Vagina (tissue), 2 donors: ENCODE measurements around the gene RABGAP1L. TPM values are rescaled to one million over a fixed set of nuclear protein-coding genes. Genes with fewer than 3 reads are reported as not detected.

Experiments used
- DNase-seq, 2 donors: peaks; one replicate each; pipeline ENCODE4 v3.0.0-alpha.2; 2017; ENCODE audit errors: extremely low spot score in 2 of 2
- H3K27ac ChIP-seq: fragments of 200-600 bp; sonication (generic); one replicate; pipeline ENCODE4 v1.5.1; 2019
- H3K27me3 ChIP-seq: fragments of 200-600 bp; sonication (generic); one replicate; pipeline ENCODE4 v1.5.1; 2019
- H3K36me3 ChIP-seq, 2 donors: fragments of 200-600 bp; sonication (generic); one replicate each; pipeline ENCODE4 v1.5.1; 2017 to 2019
- H3K4me1 ChIP-seq: fragments of 200-600 bp; sonication (generic); one replicate; pipeline ENCODE4 v1.5.1; 2019
- H3K4me3 ChIP-seq, 2 donors: fragments of 200-600 bp; sonication (generic); 1 replicate in 1 of 2; 2 replicates in 1 of 2; pipeline ENCODE4 v1.5.1; 2016 to 2019
- H3K9me3 ChIP-seq: fragments of 200-600 bp; sonication (generic); one replicate; pipeline ENCODE4 v1.5.1; 2019
- CTCF ChIP-seq, 3 experiments: fragments of 450-650 bp in 2 of 3; fragments of 200-600 bp in 1 of 3; sonication (generic) in 1 of 3; IDR thresholded peaks; one replicate each; pipeline ENCODE4 v1.5.1; 2017 to 2019; ENCODE audit warnings: antibody characterized with exemption in 3 of 3, mild to moderate bottlenecking in 2 of 3, moderate library complexity in 2 of 3
- POLR2A ChIP-seq, 2 donors: fragments of 450-650 bp; IDR thresholded peaks; one replicate each; pipeline ENCODE4 v1.6.1; 2017; ENCODE audit warnings: antibody characterized with exemption in 2 of 2, mild to moderate bottlenecking in 2 of 2, moderate library complexity in 2 of 2
- POLR2AphosphoS5 ChIP-seq, 2 donors: sonication (generic); formaldehyde crosslinking; IDR thresholded peaks; one replicate each; pipeline ENCODE4 v1.9.0; 2017; ENCODE audit warnings: antibody characterized with exemption in 2 of 2, mild to moderate bottlenecking in 2 of 2, low read depth in 1 of 2; ENCODE audit not compliant: insufficient read depth in 1 of 2
- intact Hi-C: fragments of 100-400 bp; cut with DNase I; formaldehyde crosslinking; loops from one replicate; pipeline ENCODE4 v1.15.1; 2023
- total RNA-seq: library from RNA; depleted of rRNA; stranded (reverse); fragments of >200 nt; gene quantifications from one replicate; pipeline ENCODE4 v1.2.3, GENCODE V29; 2016

Gene RABGAP1L
- total RNA-seq, 1 donor from 2014 or later = 40.0 TPM

- Histone ChIP-seq H3K27ac (no peak overlapping the region), H3K36me3 (no peaks in the 10 kb centered on the region), H3K9me3 (no peaks in the 10 kb centered on the region), H3K4me1 (no peaks in the 10 kb centered on the region), H3K27me3 (no peaks in the 10 kb centered on the region), H3K4me3 (no peak overlapping the region)
- no peak for DNase-seq
- intact Hi-C loops = no loop called here
- TF ChIP-seq POLR2AphosphoS5 (IDR thresholded peaks at IDR 0.05; ENCODE audit: insufficient read depth in 1 of 2, low read depth in 1 of 2) = no peak
- TF ChIP-seq CTCF (IDR thresholded peaks at IDR 0.05) = no peak
- TF ChIP-seq POLR2A (IDR thresholded peaks at IDR 0.05) = no peak
Observed at GRCh38 chr1:174391716-174392115, 232.4 kb downstream of the RABGAP1L start.

GRCh38 chr1:174393885-174394284 is 234.6 kb downstream of the RABGAP1L start:
- Histone ChIP-seq H3K4me1 (no peaks in the 10 kb centered on the region), H3K4me3 (no peak overlapping the region), H3K9me3 (no peaks in the 10 kb centered on the region), H3K36me3 (no peaks in the 10 kb centered on the region), H3K27ac (no peak overlapping the region), H3K27me3 (no peaks in the 10 kb centered on the region)
- no peak for DNase-seq
- intact Hi-C loops = no loop called here
- no peak for TF ChIP-seq CTCF (IDR thresholded peaks at IDR 0.05)
- TF ChIP-seq POLR2A (IDR thresholded peaks at IDR 0.05) = no peak
- no peak for TF ChIP-seq POLR2AphosphoS5 (IDR thresholded peaks at IDR 0.05; ENCODE audit: insufficient read depth in 1 of 2, low read depth in 1 of 2)

GRCh38 chr1:174397261-174397660 is 237.9 kb downstream of the RABGAP1L start:
- Histone ChIP-seq H3K9me3 (no peaks in the 10 kb centered on the region), H3K36me3 (no peaks in the 10 kb centered on the region), H3K27ac (no peak overlapping the region), H3K27me3 (no peaks in the 10 kb centered on the region), H3K4me3 (no peak overlapping the region), H3K4me1 (no peaks in the 10 kb centered on the region)
- no peak for DNase-seq
- intact Hi-C loops = no loop called here
- no peak for TF ChIP-seq POLR2A (IDR thresholded peaks at IDR 0.05)
- TF ChIP-seq POLR2AphosphoS5 (IDR thresholded peaks at IDR 0.05; ENCODE audit: insufficient read depth in 1 of 2, low read depth in 1 of 2) = no peak
- no peak for TF ChIP-seq CTCF (IDR thresholded peaks at IDR 0.05)

GRCh38 chr1:174398246-174398645 is 238.9 kb downstream of the RABGAP1L start:
- no peak for TF ChIP-seq POLR2AphosphoS5 (IDR thresholded peaks at IDR 0.05; ENCODE audit: insufficient read depth in 1 of 2, low read depth in 1 of 2)
- no peak for TF ChIP-seq CTCF (IDR thresholded peaks at IDR 0.05)
- TF ChIP-seq POLR2A (IDR thresholded peaks at IDR 0.05) = no peak
- H3K27me3 ChIP-seq = no peaks in the 10 kb centered on the region
- no peak overlapping the region for H3K4me3 ChIP-seq
- H3K27ac ChIP-seq = no peak overlapping the region
- intact Hi-C loops = no loop called here
- H3K9me3 ChIP-seq = no peaks in the 10 kb centered on the region
- DNase-seq = no peak
- no peaks in the 10 kb centered on the region for H3K36me3 ChIP-seq
- no peaks in the 10 kb centered on the region for H3K4me1 ChIP-seq

GRCh38 chr1:174399211-174399610 is 239.9 kb downstream of the RABGAP1L start:
- Histone ChIP-seq H3K4me1 (no peaks in the 10 kb centered on the region), H3K9me3 (no peaks in the 10 kb centered on the region), H3K27ac (no peak overlapping the region), H3K36me3 (no peaks in the 10 kb centered on the region), H3K27me3 (no peaks in the 10 kb centered on the region), H3K4me3 (no peak overlapping the region)
- intact Hi-C loops = no loop called here
- DNase-seq = no peak
- TF ChIP-seq CTCF (IDR thresholded peaks at IDR 0.05) = no peak
- TF ChIP-seq POLR2A (IDR thresholded peaks at IDR 0.05) = no peak
- no peak for TF ChIP-seq POLR2AphosphoS5 (IDR thresholded peaks at IDR 0.05; ENCODE audit: insufficient read depth in 1 of 2, low read depth in 1 of 2)
